ENCODE results near the gene ZNF662. TPM values are rescaled to one million over a fixed set of nuclear protein-coding genes. Genes with fewer than 3 reads are reported as not detected.

The ZNF662 gene
- total RNA-seq, 1 donor from 2014 or later = not detected

- no peak for DNase-seq (ENCODE audit: low read depth, low spot score)
- H3K4me1 Mint-ChIP-seq = no peaks in the 10 kb centered on the region
- no peaks in the 10 kb centered on the region for H3K9me3 Mint-ChIP-seq
- no peak overlapping the region for H3K27ac Mint-ChIP-seq (ENCODE audit: unreplicated experiment)
- H3K36me3 Mint-ChIP-seq (ENCODE audit: low read depth) = no peaks in the 10 kb centered on the region
- peaks cover 18% of the 10 kb centered on the region for H3K27me3 Mint-ChIP-seq (ENCODE audit: low read depth)
- TF ChIP-seq CTCF (conservative IDR thresholded peaks at IDR 0.05) = no peak
- H3K4me3 Mint-ChIP-seq = no peak overlapping the region
These were observed 6.9 kb upstream of the ZNF662 start for GRCh38 chr3:42898896-42899675.

- H3K27ac Mint-ChIP-seq (ENCODE audit: unreplicated experiment) = no peak overlapping the region
- peaks cover 25% of the 10 kb centered on the region for H3K27me3 Mint-ChIP-seq (ENCODE audit: low read depth)
- DNase-seq (ENCODE audit: low read depth, low spot score) = no peak
- H3K4me1 Mint-ChIP-seq = no peaks in the 10 kb centered on the region
- no peak overlapping the region for H3K4me3 Mint-ChIP-seq
- H3K36me3 Mint-ChIP-seq (ENCODE audit: low read depth) = peaks cover 3% of the 10 kb centered on the region
- no peak for TF ChIP-seq CTCF (conservative IDR thresholded peaks at IDR 0.05)
- H3K9me3 Mint-ChIP-seq = peaks cover 3% of the 10 kb centered on the region
These were observed 5.5 kb upstream of the ZNF662 start for GRCh38 chr3:42900226-42901072.

GRCh38 chr3:42901073-42901415 is 4.9 kb upstream of the ZNF662 start:
- Mint-ChIP-seq H3K4me3 (no peak overlapping the region), H3K36me3 (ENCODE audit: low read depth) (peaks cover 3% of the 10 kb centered on the region), H3K27ac (ENCODE audit: unreplicated experiment) (no peak overlapping the region), H3K9me3 (peaks cover 3% of the 10 kb centered on the region), H3K4me1 (no peaks in the 10 kb centered on the region), H3K27me3 (ENCODE audit: low read depth) (peaks cover 25% of the 10 kb centered on the region)
- DNase-seq (ENCODE audit: low read depth, low spot score) = no peak
- TF ChIP-seq CTCF (conservative IDR thresholded peaks at IDR 0.05) = no peak

GRCh38 chr3:42902257-42902656 is 3.7 kb upstream of the ZNF662 start:
- Mint-ChIP-seq H3K9me3 (peaks cover 3% of the 10 kb centered on the region), H3K4me1 (no peaks in the 10 kb centered on the region), H3K27ac (ENCODE audit: unreplicated experiment) (no peak overlapping the region), H3K27me3 (ENCODE audit: low read depth) (peaks cover 25% of the 10 kb centered on the region), H3K36me3 (ENCODE audit: low read depth) (peaks cover 3% of the 10 kb centered on the region), H3K4me3 (no peak overlapping the region)
- DNase-seq (ENCODE audit: low read depth, low spot score) = no peak
- TF ChIP-seq CTCF (conservative IDR thresholded peaks at IDR 0.05) = no peak

GRCh38 chr3:42904076-42904475 is 1.9 kb upstream of the ZNF662 start:
- no peak overlapping the region for H3K27ac Mint-ChIP-seq (ENCODE audit: unreplicated experiment)
- no peaks in the 10 kb centered on the region for H3K4me1 Mint-ChIP-seq
- peaks cover 3% of the 10 kb centered on the region for H3K9me3 Mint-ChIP-seq
- TF ChIP-seq CTCF (conservative IDR thresholded peaks at IDR 0.05) = no peak
- DNase-seq (ENCODE audit: low read depth, low spot score) = no peak
- H3K4me3 Mint-ChIP-seq = no peak overlapping the region
- peaks cover 3% of the 10 kb centered on the region for H3K36me3 Mint-ChIP-seq (ENCODE audit: low read depth)
- H3K27me3 Mint-ChIP-seq (ENCODE audit: low read depth) = peaks cover 25% of the 10 kb centered on the region
